AG04449 (cell line): ENCODE results near the gene PITPNB.

ENCODE experiments used
- CTCF ChIA-PET: fragments of 350-600 bp; formaldehyde crosslinking; extraction: SDS; loops from one replicate; lab custom pipeline; 2021; ENCODE audit warnings: antibody characterized with exemption; lab: Yijun Ruan, JAX
- POLR2A ChIA-PET: fragments of 400-600, 350-600 bp; formaldehyde crosslinking; extraction: SDS; loops from one replicate; lab custom pipeline; 2020; ENCODE audit warnings: antibody characterized with exemption, inconsistent platforms; lab: Yijun Ruan, JAX
- DNase-seq: peaks from one replicate; pipeline ENCODE4 v3.0.0-alpha.2; 2010; ENCODE audit warnings: low read depth, low spot score
- H3K4me3 ChIP-seq: 2 replicates; pipeline ENCODE4 v1.5.1; 2011; ENCODE audit warnings: low read depth, mild to moderate bottlenecking, control low read depth, low read length
- CTCF ChIP-seq: IDR thresholded peaks from one replicate; pipeline ENCODE4 v1.5.1; 2011; ENCODE audit warnings: mild to moderate bottlenecking, moderate library complexity, low read length, control low read depth, inconsistent platforms; ENCODE audit not compliant: insufficient read depth; ENCODE audit errors: missing control alignments

PITPNB gene

GRCh38 chr22:27927608-27928007 lies 8.6 kb upstream of the PITPNB start:
- ChIA-PET POLR2A (no interaction called here), CTCF (interaction anchor here (1.4 kb wide), 1 partner anchor 47 kb away, joined by 4 read pairs; no protein-coding TSS in a partner anchor)
- TF ChIP-seq CTCF, result no peak
- no peak for DNase-seq
- no peak overlapping the region for H3K4me3 ChIP-seq

- POLR2A ChIA-PET, result no interaction called here
- CTCF ChIA-PET, result no interaction called here
- DNase-seq, result no peak
- TF ChIP-seq CTCF, result no peak
- H3K4me3 ChIP-seq, result no peak overlapping the region
Measured at GRCh38 chr22:27925331-27925730, 6.3 kb upstream of the PITPNB start.

- DNase-seq, result peak; percentile 24
- POLR2A ChIA-PET, result no interaction called here
- H3K4me3 ChIP-seq, result peak overlapping the region; percentile 85
- CTCF ChIA-PET, result interaction anchor here (1.1 to 2.4 kb wide), 5 partner anchors 17 to 83 kb away, joined by 4 to 9 read pairs (median 5); no protein-coding TSS in a partner anchor
- TF ChIP-seq CTCF, result peak; percentile 1
Measured at GRCh38 chr22:27919942-27920755, 1.1 kb upstream of the PITPNB start.

GRCh38 chr22:27918341-27919221 lies 475 bp downstream of the PITPNB start:
- ChIA-PET POLR2A (interaction anchor here (0.7 to 0.9 kb wide), 2 partner anchors 12 to 13 kb away, joined by 3 to 8 read pairs; no protein-coding TSS in a partner anchor), CTCF (interaction anchor here (0.8 to 2.4 kb wide), 5 partner anchors 18 to 88 kb away, joined by 3 to 9 read pairs (median 4); no protein-coding TSS in a partner anchor)
- peak overlapping the region; percentile 87 for H3K4me3 ChIP-seq
- TF ChIP-seq CTCF, result no peak
- DNase-seq, result no peak

GRCh38 chr22:27915986-27916385 lies 3.1 kb downstream of the PITPNB start:
- TF ChIP-seq CTCF, result no peak
- ChIA-PET CTCF (interaction anchor here (1.4 to 1.6 kb wide), 4 partner anchors 19 to 36 kb away, joined by 3 to 6 read pairs (median 4); no protein-coding TSS in a partner anchor), POLR2A (no interaction called here)
- H3K4me3 ChIP-seq, result no peak overlapping the region
- no peak for DNase-seq
